Measurements from ENCODE around the gene ZSCAN18. TPM values are rescaled to one million over a fixed set of nuclear protein-coding genes. Genes with fewer than 3 reads are reported as not detected.

Gene ZSCAN18
- total and polyA plus RNA-seq, 2 of the 13 experiments (the other 11 are each of a cell fraction or from before 2014, with no cell fraction given) = not detected

DNA sequence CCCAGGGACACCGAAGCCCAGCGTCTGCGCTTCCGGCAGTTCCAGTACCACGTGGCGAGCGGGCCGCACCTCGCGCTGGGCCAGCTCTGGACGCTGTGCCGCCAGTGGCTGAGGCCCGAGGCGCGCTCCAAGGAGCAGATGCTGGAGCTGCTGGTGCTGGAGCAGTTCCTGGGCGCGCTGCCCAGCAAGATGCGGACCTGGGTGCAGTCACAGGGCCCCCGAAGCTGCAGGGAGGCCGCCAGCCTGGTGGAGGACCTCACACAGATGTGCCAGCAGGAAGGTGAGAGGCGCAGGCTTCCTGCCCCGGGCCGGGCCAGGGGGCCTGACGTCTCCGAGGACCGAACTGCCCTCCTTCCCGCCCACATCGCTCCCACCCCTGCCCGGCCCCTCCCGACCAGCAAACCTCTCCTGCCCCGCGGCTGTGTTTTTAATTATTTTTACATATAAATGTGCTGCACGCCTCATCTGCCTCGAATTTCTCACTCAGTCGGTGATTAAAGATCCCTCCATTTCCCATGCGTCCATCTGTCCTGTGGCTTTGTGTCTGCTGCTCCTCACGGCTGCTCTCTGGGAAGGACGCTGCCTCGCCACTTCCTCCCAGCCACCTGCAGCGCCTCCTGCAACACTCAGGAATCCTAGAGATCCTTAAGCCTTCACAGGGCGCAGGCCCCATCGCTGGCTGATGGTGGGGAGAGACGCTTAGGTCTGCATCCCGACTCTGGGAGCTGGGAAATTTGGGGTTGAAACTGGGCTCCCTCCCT is 59.9 kb downstream of the ZSCAN18 start (continued):
- TF ChIP-seq STAT5B (CRISPR knock-in tag; IDR thresholded peaks at IDR 0.05) = no peak
- TF ChIP-seq ZNF256 (CRISPR knock-in tag; conservative IDR thresholded peaks at IDR 0.05) = no peak
- no peak for TF ChIP-seq NCOA2 (CRISPR knock-in tag; IDR thresholded peaks at IDR 0.05)
- TF ChIP-seq HNF4G (IDR thresholded peaks at IDR 0.05; ENCODE audit: borderline replicate concordance, low read depth, low read length) = no peak
- TF ChIP-seq HNF4G (CRISPR knock-in tag; IDR thresholded peaks at IDR 0.05; ENCODE audit: borderline replicate concordance, low read depth) = no peak
- TF ChIP-seq, protein P1, sequence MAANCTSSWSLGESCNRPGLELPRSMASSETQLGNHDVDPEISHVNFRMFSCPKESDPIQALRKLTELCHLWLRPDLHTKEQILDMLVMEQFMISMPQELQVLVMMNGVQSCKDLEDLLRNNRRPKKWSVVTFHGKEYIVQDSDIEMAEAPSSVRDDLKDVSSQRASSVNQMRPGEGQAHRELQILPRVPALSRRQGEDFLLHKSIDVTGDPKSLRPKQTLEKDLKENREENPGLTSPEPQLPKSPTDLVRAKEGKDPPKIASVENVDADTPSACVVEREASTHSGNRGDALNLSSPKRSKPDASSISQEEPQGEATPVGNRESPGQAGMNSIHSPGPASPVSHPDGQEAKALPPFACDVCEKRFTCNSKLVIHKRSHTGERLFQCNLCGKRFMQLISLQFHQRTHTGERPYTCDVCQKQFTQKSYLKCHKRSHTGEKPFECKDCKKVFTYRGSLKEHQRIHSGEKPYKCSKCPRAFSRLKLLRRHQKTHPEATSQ (CRISPR knock-in tag; IDR thresholded peaks at IDR 0.05; ENCODE audit: borderline replicate concordance) = no peak

DNA sequence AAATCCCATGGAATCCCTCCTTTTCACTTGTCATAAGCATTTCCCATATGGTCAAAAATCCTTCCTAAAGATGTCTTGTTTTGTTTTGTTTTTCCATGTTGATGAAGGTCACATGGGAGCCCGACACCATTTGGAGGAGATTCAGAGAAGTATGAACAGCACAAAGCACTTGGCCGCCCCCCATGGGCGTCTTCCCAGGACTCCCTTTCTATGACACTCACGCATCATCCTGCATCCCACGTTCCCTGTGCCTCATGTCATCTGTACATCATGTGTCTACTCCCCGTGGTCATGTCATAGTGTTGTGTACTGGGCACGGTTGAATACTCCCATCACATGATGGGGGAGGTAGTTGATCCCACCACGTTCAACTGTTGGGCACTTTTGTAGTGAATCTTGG is 62.2 kb downstream of the ZSCAN18 start:
- H3K27me3 ChIP-seq (ENCODE audit: control insufficient read depth in 1 of 2, insufficient read depth in 2 of 2, low read length in 2 of 2) = no peaks in the 10 kb centered on the region
- no peaks in the 10 kb centered on the region for H3K36me3 ChIP-seq (replicated peaks in 1 of 2; ENCODE audit: control insufficient read depth in 1 of 2, insufficient read depth in 2 of 2, low read length in 2 of 2)
- no peak overlapping the region for H3K4me2 ChIP-seq (ENCODE audit: low read depth, low read length)
- no peak overlapping the region for H3K27ac ChIP-seq (ENCODE audit: extremely low read length, insufficient read depth, low read length)
- in situ Hi-C loops (cut with HindIII; ENCODE audit: extremely low pct_ligation_motif_present, low pct_unique_long_range_greater_than_20kb) = no loop called here
- intact Hi-C loops (cut with micrococcal nuclease; ENCODE audit: unreplicated experiment) = no loop called here
- H3K9ac ChIP-seq (ENCODE audit: insufficient read depth, low read depth, low read length) = no peak overlapping the region
- H3K4me3 ChIP-seq (replicated peaks in 1 of 3; ENCODE audit: insufficient read depth in 1 of 3, low read depth in 2 of 3, low read length in 3 of 3) = no peak overlapping the region
- WGBS (ENCODE audit: low lambda C conversion rate) = 23% methylated on average over 8 of the region's 8 CpGs
- CTCF ChIA-PET (ENCODE audit: low intra/inter-chr PET ratio, low total read pairs) = no interaction called here
- no peak for DNase-seq (ENCODE audit: low spot score)
- no peak for FAIRE-seq
- POLR2A ChIA-PET = no interaction called here
- peaks cover 8% of the 10 kb centered on the region; the same call in 1 of the 2 replicates for H3K4me1 ChIP-seq (ENCODE audit: insufficient read depth, low read length)
- H3K79me2 ChIP-seq (ENCODE audit: insufficient read depth, low read length) = no peaks in the 10 kb centered on the region
- no peak for ATAC-seq
- no TSS peak for BruUV-seq (replicated peaks)
- no peak overlapping the region for H2AFZ ChIP-seq (ENCODE audit: low read length)
- peaks cover 27% of the 10 kb centered on the region for H3K9me3 ChIP-seq (ENCODE audit: low read length)
- no peaks in the 10 kb centered on the region for H4K20me1 ChIP-seq (ENCODE audit: insufficient read depth, low read length)
- no peak for TF ChIP-seq MED13 (CRISPR knock-in tag; IDR thresholded peaks at IDR 0.05)
- no peak for TF ChIP-seq MAF1 (CRISPR knock-in tag; IDR thresholded peaks at IDR 0.05; ENCODE audit: borderline replicate concordance)
- no peak for TF ChIP-seq ADNP (CRISPR knock-in tag; IDR thresholded peaks at IDR 0.05)
- TF ChIP-seq, protein P2, sequence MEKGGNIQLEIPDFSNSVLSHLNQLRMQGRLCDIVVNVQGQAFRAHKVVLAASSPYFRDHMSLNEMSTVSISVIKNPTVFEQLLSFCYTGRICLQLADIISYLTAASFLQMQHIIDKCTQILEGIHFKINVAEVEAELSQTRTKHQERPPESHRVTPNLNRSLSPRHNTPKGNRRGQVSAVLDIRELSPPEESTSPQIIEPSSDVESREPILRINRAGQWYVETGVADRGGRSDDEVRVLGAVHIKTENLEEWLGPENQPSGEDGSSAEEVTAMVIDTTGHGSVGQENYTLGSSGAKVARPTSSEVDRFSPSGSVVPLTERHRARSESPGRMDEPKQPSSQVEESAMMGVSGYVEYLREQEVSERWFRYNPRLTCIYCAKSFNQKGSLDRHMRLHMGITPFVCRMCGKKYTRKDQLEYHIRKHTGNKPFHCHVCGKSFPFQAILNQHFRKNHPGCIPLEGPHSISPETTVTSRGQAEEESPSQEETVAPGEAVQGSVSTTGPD (CRISPR knock-in tag; IDR thresholded peaks at IDR 0.05) = no peak
- TF ChIP-seq ATRX (CRISPR knock-in tag; IDR thresholded peaks at IDR 0.05; ENCODE audit: borderline replicate concordance) = no peak
- no peak for TF ChIP-seq ZNF326 (CRISPR knock-in tag; IDR thresholded peaks at IDR 0.05; ENCODE audit: borderline replicate concordance)
- TF ChIP-seq, protein P3, sequence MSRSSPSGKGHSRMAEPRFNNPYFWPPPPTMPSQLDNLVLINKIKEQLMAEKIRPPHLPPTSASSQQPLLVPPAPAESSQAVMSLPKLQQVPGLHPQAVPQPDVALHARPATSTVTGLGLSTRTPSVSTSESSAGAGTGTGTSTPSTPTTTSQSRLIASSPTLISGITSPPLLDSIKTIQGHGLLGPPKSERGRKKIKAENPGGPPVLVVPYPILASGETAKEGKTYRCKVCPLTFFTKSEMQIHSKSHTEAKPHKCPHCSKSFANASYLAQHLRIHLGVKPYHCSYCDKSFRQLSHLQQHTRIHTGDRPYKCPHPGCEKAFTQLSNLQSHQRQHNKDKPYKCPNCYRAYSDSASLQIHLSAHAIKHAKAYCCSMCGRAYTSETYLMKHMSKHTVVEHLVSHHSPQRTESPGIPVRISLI (CRISPR knock-in tag; IDR thresholded peaks at IDR 0.05; ENCODE audit: borderline replicate concordance) = no peak
- no peak for TF ChIP-seq NCOA1 (CRISPR knock-in tag; IDR thresholded peaks at IDR 0.05)
- TF ChIP-seq FOSL2 (CRISPR knock-in tag; IDR thresholded peaks at IDR 0.05) = no peak
- TF ChIP-seq RFX3 (CRISPR knock-in tag; IDR thresholded peaks at IDR 0.05) = no peak
- no peak for TF ChIP-seq MTA1 (CRISPR knock-in tag; IDR thresholded peaks at IDR 0.05; ENCODE audit: borderline replicate concordance)
- no peak for TF ChIP-seq NR2F1 (CRISPR knock-in tag; IDR thresholded peaks at IDR 0.05)
- TF ChIP-seq SRSF4 (IDR thresholded peaks at IDR 0.05; ENCODE audit: low read depth, low read length, poor library complexity, severe bottlenecking) = no peak
- no peak for TF ChIP-seq WIZ (CRISPR knock-in tag; IDR thresholded peaks at IDR 0.05)
